GM12878 (cell line): ENCODE measurements around the gene NACA2. TPM values are rescaled to one million over a fixed set of nuclear protein-coding genes. Genes with fewer than 3 reads are reported as not detected.

ENCODE experiments used
- ATAC-seq: fragments of 200-7000 bp; cut with Tn5 transposase; 3 replicates; pipeline ENCODE4 v1.9.1; 2020; ENCODE audit warnings: mild to moderate bottlenecking, moderate library complexity
- BruUV-seq: library from RNA; stranded (reverse); fragments of 400-500 nt; replicated peaks from 2 replicates; lab custom pipeline; 2021; lab: Mats Ljungman, UMichigan
- CTCF ChIA-PET: fragments of 300-600 bp; sonication (Branson Sonifier 250); formaldehyde crosslinking; extraction: SDS; loops from one replicate; lab custom pipeline; 2021; ENCODE audit warnings: inconsistent platforms; lab: Yijun Ruan, JAX
- POLR2A ChIA-PET: fragments of 350-600 bp; formaldehyde crosslinking; extraction: SDS; loops from one replicate; lab custom pipeline; 2021; ENCODE audit warnings: inconsistent platforms; lab: Charles Lee
- RAD21 ChIA-PET: fragments of 300-600 bp; sonication (Branson Sonifier 250); formaldehyde crosslinking; loops from one replicate; lab custom pipeline; 2023; ENCODE audit warnings: antibody characterized with exemption; ENCODE audit not compliant: unreplicated experiment; lab: Charles Lee
- SMC1A ChIA-PET: fragments of 300-600 bp; sonication (Branson Sonifier 250); formaldehyde crosslinking; loops from one replicate; lab custom pipeline; 2023; ENCODE audit not compliant: unreplicated experiment, uncharacterized antibody; lab: Charles Lee
- DNase-seq: peaks from one replicate; pipeline ENCODE4 v3.0.0-alpha.2; 2011; ENCODE audit warnings: low read depth, low spot score
- FAIRE-seq: peaks from 3 replicates; lab custom pipeline; 2011; peaks lifted over from hg19 to GRCh38; lab: Jason Lieb, UNC
- H2AFZ ChIP-seq: 2 replicates; pipeline ENCODE4 v1.6.0; 2011; ENCODE audit warnings: low read depth, low read length, control low read depth; ENCODE audit not compliant: control insufficient read depth
- H3K27ac ChIP-seq: 2 replicates; pipeline ENCODE4 v1.5.1; 2011; ENCODE audit warnings: control low read depth; ENCODE audit not compliant: control insufficient read depth, insufficient read depth
- H3K27me3 ChIP-seq, 2 experiments: replicated peaks in 1 of 2; 2 replicates each; pipeline versions ENCODE4 v1.6.0 to v1.6.1; 2011; ENCODE audit warnings: low read length in 1 of 2; ENCODE audit not compliant: control insufficient read depth in 2 of 2, insufficient read depth in 2 of 2
- H3K36me3 ChIP-seq, 2 experiments: 2 replicates each; pipeline ENCODE4 v1.5.1; 2011; ENCODE audit warnings: low read length in 1 of 2; ENCODE audit not compliant: control insufficient read depth in 2 of 2, insufficient read depth in 2 of 2
- H3K4me1 ChIP-seq: 2 replicates; pipeline ENCODE4 v1.6.1; 2011; ENCODE audit warnings: mild to moderate bottlenecking, low read length, moderate library complexity, mixed read lengths; ENCODE audit not compliant: control insufficient read depth, insufficient read depth
- H3K4me2 ChIP-seq: 2 replicates; pipeline ENCODE4 v1.6.0; 2011; ENCODE audit warnings: control low read depth; ENCODE audit not compliant: control insufficient read depth, insufficient read depth
- H3K4me3 ChIP-seq: fragments of 200-600 bp; sonication (generic); 2 replicates; pipeline ENCODE4 v1.5.1; 2016
- H3K79me2 ChIP-seq: 2 replicates; pipeline ENCODE4 v1.6.0; 2011; ENCODE audit warnings: low read length; ENCODE audit not compliant: control insufficient read depth, insufficient read depth
- H3K9ac ChIP-seq: 2 replicates; pipeline ENCODE4 v1.8.0; 2011; ENCODE audit warnings: low read length, control low read depth, mixed read lengths; ENCODE audit not compliant: control insufficient read depth, insufficient read depth
- H3K9me3 ChIP-seq: replicated peaks from 3 replicates; pipeline ENCODE4 v1.5.1; 2011; ENCODE audit warnings: mild to moderate bottlenecking, low read length; ENCODE audit not compliant: control insufficient read depth, insufficient read depth
- H4K20me1 ChIP-seq: 2 replicates; pipeline ENCODE4 v1.6.0; 2011; ENCODE audit not compliant: control insufficient read depth, insufficient read depth
- BACH1 ChIP-seq: fragments of 450-650 bp; IDR thresholded peaks from 2 replicates; pipeline ENCODE4 v1.6.1; 2017; ENCODE audit warnings: mild to moderate bottlenecking, borderline replicate concordance
- CHD4 ChIP-seq: fragments of 200-600 bp; sonication (generic); IDR thresholded peaks from 2 replicates; pipeline ENCODE4 v1.6.1; 2016; ENCODE audit warnings: mild to moderate bottlenecking
- CTCF ChIP-seq, 3 experiments: IDR thresholded peaks in 2 of 3; conservative IDR thresholded peaks in 1 of 3; 2 replicates each; pipeline ENCODE4 v1.5.1; 2011; ENCODE audit warnings: low read depth in 3 of 3, low read length in 3 of 3, mild to moderate bottlenecking in 3 of 3, control low read depth in 2 of 3, moderate library complexity in 2 of 3, inconsistent platforms in 1 of 3, mixed read lengths in 1 of 3; ENCODE audit not compliant: control insufficient read depth in 2 of 3, insufficient read depth in 1 of 3; ENCODE audit errors: extremely low read depth in 1 of 3
- DPF2 ChIP-seq: fragments of 450-650 bp; IDR thresholded peaks from 2 replicates; pipeline ENCODE4 v1.6.1; 2017; ENCODE audit warnings: mild to moderate bottlenecking
- ETV6 ChIP-seq, 2 experiments: fragments of 450-650 bp in 1 of 2; IDR thresholded peaks in 1 of 2; conservative IDR thresholded peaks in 1 of 2; 2 replicates each; pipeline ENCODE4 v1.6.1; 2014; ENCODE audit warnings: antibody characterized with exemption in 1 of 2, borderline replicate concordance in 1 of 2, low read depth in 1 of 2, mild to moderate bottlenecking in 1 of 2, moderate library complexity in 1 of 2
- NFIC ChIP-seq: IDR thresholded peaks from 2 replicates; pipeline ENCODE4 v1.6.1; 2012; ENCODE audit warnings: low read depth, mild to moderate bottlenecking, inconsistent platforms, low read length, moderate library complexity
- NFXL1 ChIP-seq: fragments of 450-650 bp; IDR thresholded peaks from 2 replicates; pipeline ENCODE4 v1.6.1; 2017; ENCODE audit warnings: antibody characterized with exemption, mild to moderate bottlenecking, borderline replicate concordance
- POLR2AphosphoS2 ChIP-seq: IDR thresholded peaks from 2 replicates; pipeline ENCODE4 v1.6.1; 2011; ENCODE audit warnings: low read depth, mild to moderate bottlenecking, low read length, improper control_type of control experiment, moderate library complexity
- RUNX3 ChIP-seq: IDR thresholded peaks from 2 replicates; pipeline ENCODE4 v1.6.1; 2012; ENCODE audit warnings: low read length, inconsistent platforms
- SRF ChIP-seq, 2 experiments: IDR thresholded peaks; 2 replicates each; pipeline ENCODE4 v1.6.1; 2011; ENCODE audit warnings: low read depth in 2 of 2, low read length in 2 of 2, mild to moderate bottlenecking in 1 of 2, moderate library complexity in 1 of 2
- ZBTB33 ChIP-seq: fragments of 450-650 bp; IDR thresholded peaks from 2 replicates; pipeline ENCODE4 v1.6.1; 2017; ENCODE audit warnings: mild to moderate bottlenecking
- ZNF622 ChIP-seq: fragments of 450-650 bp; IDR thresholded peaks from 2 replicates; pipeline ENCODE4 v1.6.1; 2017; ENCODE audit warnings: mild to moderate bottlenecking, inconsistent platforms
- WGBS: methylation state at CpG from one replicate; pipeline ENCODE4 v1.1.6; 2016; ENCODE audit warnings: low lambda C conversion rate; ENCODE audit not compliant: insufficient replicate concordance, insufficient coverage; ENCODE audit errors: missing lambda C conversion rate; 5-methylcytosine and 5-hydroxymethylcytosine counted together
- in situ Hi-C: fragments of 300-500 bp; cut with MboI; formaldehyde crosslinking; loops from 9 replicates; pipeline ENCODE4 v1.14.3; 2018; ENCODE audit warnings: mixed read lengths
- intact Hi-C: fragments of 100-400 bp; cut with micrococcal nuclease; formaldehyde crosslinking; loops from one replicate; pipeline ENCODE4 v1.14.2; 2022; ENCODE audit not compliant: unreplicated experiment
- polyA plus RNA-seq, 11 experiments: library from polyadenylated mRNA; depleted of rRNA in 4 of 11; unstranded in 6 of 11; stranded (reverse) in 5 of 11; fragments of >200 nt; fragmentation: Nextera tagmentation in 4 of 11; fragmentation: Illumina TruSeq in 1 of 11; extraction: Ambion mirVana in 4 of 11; extraction: Trizol in 1 of 11; gene quantifications; 1 replicate in 1 of 11; 2 replicates in 10 of 11; pipeline versions ENCODE4 v1.2.1 to v1.2.3, GENCODE V29; 2011 to 2016; ENCODE audit warnings: inconsistent platforms in 2 of 11, missing spikeins in 2 of 11, low read depth in 1 of 11
- total RNA-seq, 4 experiments: library from RNA; depleted of rRNA in 3 of 4; stranded (reverse); fragments of >200 nt in 3 of 4; fragmentation: Illumina TruSeq in 1 of 4; extraction: Trizol in 1 of 4; gene quantifications; 2 replicates each; pipeline versions ENCODE4 v1.2.1 to v1.2.3, GENCODE V29; 2013 to 2021

Gene NACA2
- total and polyA plus RNA-seq, 10 of the 15 experiments (the other 5 are each of a cell fraction or from before 2014, with no cell fraction given): 0.16 to 0.68 (median 0.36) TPM; not detected in 4

- Histone ChIP-seq H2AFZ (no peak overlapping the region), H4K20me1 (no peaks in the 10 kb centered on the region), H3K27ac (no peak overlapping the region), H3K4me2 (no peak overlapping the region), H3K4me3 (no peak overlapping the region), H3K4me1 (no peaks in the 10 kb centered on the region), H3K79me2 (no peaks in the 10 kb centered on the region), H3K36me3 (no peaks in the 10 kb centered on the region), H3K27me3 (0 out of 4 replicates have a peak, but pooled peaks cover 0 to 2% of the 10 kb centered on the region in 2 experiments), H3K9me3 (no peaks in the 10 kb centered on the region), H3K9ac (no peak overlapping the region)
- TF ChIP-seq POLR2AphosphoS2: no peak
- no peak for TF ChIP-seq CTCF (IDR thresholded peaks at IDR 0.05 in 2 of 3, conservative IDR thresholded peaks at IDR 0.05 in 1 of 3; ENCODE audit: control insufficient read depth in 2 of 3, extremely low read depth in 1 of 3, insufficient read depth in 1 of 3, low read depth in 3 of 3, low read length in 3 of 3)
- no peak for TF ChIP-seq NFIC
- no peak for TF ChIP-seq ZBTB33
- peak in 1 of 2 experiments; percentile 93; a peak in 1 of 4 replicates for TF ChIP-seq ETV6 (conservative IDR thresholded peaks at IDR 0.05 in 1 of 2, IDR thresholded peaks at IDR 0.05 in 1 of 2; ENCODE audit: borderline replicate concordance in 1 of 2, low read depth in 1 of 2)
- TF ChIP-seq DPF2: no peak
- TF ChIP-seq BACH1: no peak
- TF ChIP-seq CHD4: no peak
- TF ChIP-seq NFXL1: peak; percentile 79; the same call in 1 of the 2 replicates
- TF ChIP-seq ZNF622: no peak
- TF ChIP-seq RUNX3: no peak
- TF ChIP-seq SRF (IDR thresholded peaks at IDR 0.05; ENCODE audit: low read depth in 2 of 2, low read length in 2 of 2): no peak
- ChIA-PET SMC1A (no interaction called here), CTCF (interaction anchor here (1.0 kb wide), 1 partner anchor 13 kb away, joined by 3 read pairs; no protein-coding TSS in a partner anchor), POLR2A (no interaction called here), RAD21 (no interaction called here)
- in situ Hi-C loops (no loop called here), intact Hi-C loops (no loop called here)
- BruUV-seq: no TSS peak
- no peak for FAIRE-seq
- no peak for ATAC-seq
- 43% methylated on average over 2 of the region's 2 CpGs for WGBS
- DNase-seq: no peak
These were observed 7.0 kb upstream of the NACA2 start for GRCh38 chr17:61598014-61598413.
